Inflammatory macrophage treated with lipopolysaccharide for 1 hour (primary cell): ENCODE measurements around the gene HHATL.

Experiments
- DNase-seq, 2 donors: peaks; one replicate each; pipeline ENCODE4 v3.0.0-alpha.2; 2020 to 2022

The HHATL gene

GRCh38 chr3:42696356-42697288 lies 6.0 kb downstream of the HHATL start:
- DNase-seq = no peak

- DNase-seq = no peak
Observed at GRCh38 chr3:42694366-42694765, 8.2 kb downstream of the HHATL start.

GRCh38 chr3:42693530-42693930 lies 9.1 kb downstream of the HHATL start:
- no peak for DNase-seq

- DNase-seq = no peak
Observed at GRCh38 chr3:42692667-42693529, 9.7 kb downstream of the HHATL start.

GRCh38 chr3:42691816-42692666 lies 10.6 kb downstream of the HHATL start:
- DNase-seq = no peak

- DNase-seq = peak; percentile 49 to 58
Observed at GRCh38 chr3:42690766-42691680, 11.6 kb downstream of the HHATL start.

GRCh38 chr3:42690191-42690590 lies 12.4 kb downstream of the HHATL start:
- no peak for DNase-seq

GRCh38 chr3:42689421-42690014 lies 13.1 kb downstream of the HHATL start:
- DNase-seq = no peak

GRCh38 chr3:42688487-42689420 lies 13.8 kb downstream of the HHATL start:
- no peak for DNase-seq

GRCh38 chr3:42688016-42688415 lies 14.6 kb downstream of the HHATL start:
- no peak for DNase-seq

- no peak for DNase-seq
Observed at GRCh38 chr3:42686832-42687650, 15.6 kb downstream of the HHATL start.

GRCh38 chr3:42685891-42686820 lies 16.4 kb downstream of the HHATL start:
- no peak for DNase-seq

- DNase-seq = no peak
Observed at GRCh38 chr3:42685363-42685881, 17.2 kb downstream of the HHATL start, which contains the start of gene KLHL40. Gene KLHL40, plus strand, starts transcription at chr3:42685537. Its CDS starts 82 bp downstream, at chr3:42685619.

GRCh38 chr3:42684632-42685362 lies 17.8 kb downstream of the HHATL start:
- DNase-seq = no peak

GRCh38 chr3:42683875-42684598 lies 18.6 kb downstream of the HHATL start:
- peak; percentile 83 to 93 for DNase-seq
